ENCODE data around the gene MRC1.
"Not testable (repeated sequence)": the region's sequence is repeated elsewhere in the genome, so short reads cannot be mapped to it uniquely, and the experiment has no call there.

Gene MRC1

GRCh38 chr10:17905491-17905890 is 96.3 kb downstream of the MRC1 start:
- peak; percentile 47 for DNase-seq (ENCODE audit: low read depth)

GRCh38 chr10:17906002-17906401 is 96.9 kb downstream of the MRC1 start:
- no peak for DNase-seq (ENCODE audit: low read depth)

GRCh38 chr10:17907641-17908040 is 98.5 kb downstream of the MRC1 start:
- DNase-seq (ENCODE audit: low read depth) = no peak

GRCh38 chr10:17910125-17910789 is 101.1 kb downstream of the MRC1 start:
- peak; percentile 53 for DNase-seq (ENCODE audit: low read depth)

- no peak for DNase-seq (ENCODE audit: low read depth)
These were observed 103.6 kb downstream of the MRC1 start for GRCh38 chr10:17912754-17913153.

GRCh38 chr10:17913604-17914003 is 104.5 kb downstream of the MRC1 start:
- no peak for DNase-seq (ENCODE audit: low read depth)

GRCh38 chr10:17914169-17915045 is 105.3 kb downstream of the MRC1 start:
- DNase-seq (ENCODE audit: low read depth) = no peak

- no peak for DNase-seq (ENCODE audit: low read depth)
These were observed 106.0 kb downstream of the MRC1 start for GRCh38 chr10:17915181-17915580.

GRCh38 chr10:17918187-17918903 is 109.2 kb downstream of the MRC1 start:
- DNase-seq (ENCODE audit: low read depth) = peak; percentile 19

GRCh38 chr10:17921378-17921777 is 112.2 kb downstream of the MRC1 start:
- no peak for DNase-seq (ENCODE audit: low read depth)

GRCh38 chr10:17923728-17924127 is 114.6 kb downstream of the MRC1 start:
- DNase-seq (ENCODE audit: low read depth) = peak; percentile 90

- DNase-seq (ENCODE audit: low read depth) = no peak
These were observed 134.0 kb downstream of the MRC1 start for GRCh38 chr10:17943033-17943745.

GRCh38 chr10:17950269-17950668 is 141.1 kb downstream of the MRC1 start:
- not testable (repeated sequence) for DNase-seq (ENCODE audit: low read depth)

GRCh38 chr10:17950726-17951125 is 141.6 kb downstream of the MRC1 start:
- DNase-seq (ENCODE audit: low read depth) = no peak

- peak; percentile 22 for DNase-seq (ENCODE audit: low read depth)
These were observed 142.8 kb downstream of the MRC1 start, which contains the start of gene SLC39A12 for GRCh38 chr10:17951868-17952371. Gene SLC39A12 (plus strand): TSS chr10:17951918. CDS start chr10:17953277, 1,359 bp downstream.

GRCh38 chr10:17954372-17954771 is 145.2 kb downstream of the MRC1 start:
- DNase-seq (ENCODE audit: low read depth) = not testable (repeated sequence)

- DNase-seq (ENCODE audit: low read depth) = no peak
These were observed 145.7 kb downstream of the MRC1 start for GRCh38 chr10:17954861-17955260.

GRCh38 chr10:17958049-17958448 is 148.9 kb downstream of the MRC1 start:
- DNase-seq (ENCODE audit: low read depth) = no peak

GRCh38 chr10:17959870-17960269 is 150.7 kb downstream of the MRC1 start:
- DNase-seq (ENCODE audit: low read depth) = no peak
